ENCODE results near the gene MAGI1. TPM values are rescaled to one million over a fixed set of nuclear protein-coding genes. Genes with fewer than 3 reads are reported as not detected.

The MAGI1 gene
- total RNA-seq, 1 donor from 2014 or later: 18.7 TPM

- TF ChIP-seq, protein P1, sequence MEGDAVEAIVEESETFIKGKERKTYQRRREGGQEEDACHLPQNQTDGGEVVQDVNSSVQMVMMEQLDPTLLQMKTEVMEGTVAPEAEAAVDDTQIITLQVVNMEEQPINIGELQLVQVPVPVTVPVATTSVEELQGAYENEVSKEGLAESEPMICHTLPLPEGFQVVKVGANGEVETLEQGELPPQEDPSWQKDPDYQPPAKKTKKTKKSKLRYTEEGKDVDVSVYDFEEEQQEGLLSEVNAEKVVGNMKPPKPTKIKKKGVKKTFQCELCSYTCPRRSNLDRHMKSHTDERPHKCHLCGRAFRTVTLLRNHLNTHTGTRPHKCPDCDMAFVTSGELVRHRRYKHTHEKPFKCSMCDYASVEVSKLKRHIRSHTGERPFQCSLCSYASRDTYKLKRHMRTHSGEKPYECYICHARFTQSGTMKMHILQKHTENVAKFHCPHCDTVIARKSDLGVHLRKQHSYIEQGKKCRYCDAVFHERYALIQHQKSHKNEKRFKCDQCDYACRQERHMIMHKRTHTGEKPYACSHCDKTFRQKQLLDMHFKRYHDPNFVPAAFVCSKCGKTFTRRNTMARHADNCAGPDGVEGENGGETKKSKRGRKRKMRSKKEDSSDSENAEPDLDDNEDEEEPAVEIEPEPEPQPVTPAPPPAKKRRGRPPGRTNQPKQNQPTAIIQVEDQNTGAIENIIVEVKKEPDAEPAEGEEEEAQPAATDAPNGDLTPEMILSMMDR (IDR thresholded peaks at IDR 0.05): no peak
- H3K36me3 Mint-ChIP-seq (ENCODE audit: low read depth): peaks cover 3% of the 10 kb centered on the region
- no peak overlapping the region for H3K4me3 Mint-ChIP-seq (ENCODE audit: unreplicated experiment)
- no peak for DNase-seq (ENCODE audit: low spot score)
- H3K4me1 Mint-ChIP-seq (ENCODE audit: low read depth): peaks cover 2% of the 10 kb centered on the region
- H3K27ac Mint-ChIP-seq (ENCODE audit: unreplicated experiment): no peak overlapping the region
- H3K27me3 Mint-ChIP-seq (ENCODE audit: low read depth): no peaks in the 10 kb centered on the region
- H3K9me3 Mint-ChIP-seq (ENCODE audit: low read depth): no peaks in the 10 kb centered on the region
These were observed 594.3 kb downstream of the MAGI1 start for GRCh38 chr3:65444447-65444815.

GRCh38 chr3:65443739-65444446, 594.8 kb downstream of the MAGI1 start:
- Mint-ChIP-seq H3K27me3 (ENCODE audit: low read depth) (no peaks in the 10 kb centered on the region), H3K27ac (ENCODE audit: unreplicated experiment) (no peak overlapping the region), H3K9me3 (ENCODE audit: low read depth) (no peaks in the 10 kb centered on the region), H3K36me3 (ENCODE audit: low read depth) (peaks cover 3% of the 10 kb centered on the region), H3K4me1 (ENCODE audit: low read depth) (peaks cover 2% of the 10 kb centered on the region), H3K4me3 (ENCODE audit: unreplicated experiment) (no peak overlapping the region)
- DNase-seq (ENCODE audit: low spot score): no peak
- TF ChIP-seq, protein P1 (IDR thresholded peaks at IDR 0.05): no peak

GRCh38 chr3:65439641-65440284, 599.0 kb downstream of the MAGI1 start:
- Mint-ChIP-seq H3K36me3 (ENCODE audit: low read depth) (peaks cover 6% of the 10 kb centered on the region), H3K4me1 (ENCODE audit: low read depth) (peaks cover 2% of the 10 kb centered on the region), H3K9me3 (ENCODE audit: low read depth) (no peaks in the 10 kb centered on the region), H3K27me3 (ENCODE audit: low read depth) (no peaks in the 10 kb centered on the region), H3K4me3 (ENCODE audit: unreplicated experiment) (no peak overlapping the region), H3K27ac (ENCODE audit: unreplicated experiment) (no peak overlapping the region)
- DNase-seq (ENCODE audit: low spot score): no peak
- TF ChIP-seq, protein P1 (IDR thresholded peaks at IDR 0.05): peak; percentile 82

DNA sequence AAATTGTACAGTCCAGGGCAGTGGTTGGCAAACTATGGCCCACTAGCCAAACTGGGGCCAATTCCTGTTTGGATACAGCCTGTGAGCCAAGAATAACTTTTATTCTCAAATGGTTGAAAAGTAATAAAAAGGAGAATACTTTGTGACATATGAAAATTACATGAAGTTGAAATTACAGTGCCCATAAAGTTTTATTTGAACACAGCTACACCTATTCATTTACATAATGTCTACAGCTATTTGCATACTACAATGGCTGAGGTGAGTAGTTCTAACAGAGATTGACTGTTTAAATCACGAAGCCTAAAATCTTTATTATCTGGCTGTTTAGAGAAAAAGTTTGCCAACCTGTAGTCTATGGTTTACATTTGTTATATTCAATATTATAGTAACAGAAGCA, 600.1 kb downstream of the MAGI1 start:
- Mint-ChIP-seq H3K4me1 (ENCODE audit: low read depth) (peaks cover 2% of the 10 kb centered on the region), H3K4me3 (ENCODE audit: unreplicated experiment) (no peak overlapping the region), H3K36me3 (ENCODE audit: low read depth) (peaks cover 7% of the 10 kb centered on the region), H3K9me3 (ENCODE audit: low read depth) (no peaks in the 10 kb centered on the region), H3K27ac (ENCODE audit: unreplicated experiment) (no peak overlapping the region), H3K27me3 (ENCODE audit: low read depth) (no peaks in the 10 kb centered on the region)
- TF ChIP-seq, protein P1 (IDR thresholded peaks at IDR 0.05): no peak
- no peak for DNase-seq (ENCODE audit: low spot score)

DNA sequence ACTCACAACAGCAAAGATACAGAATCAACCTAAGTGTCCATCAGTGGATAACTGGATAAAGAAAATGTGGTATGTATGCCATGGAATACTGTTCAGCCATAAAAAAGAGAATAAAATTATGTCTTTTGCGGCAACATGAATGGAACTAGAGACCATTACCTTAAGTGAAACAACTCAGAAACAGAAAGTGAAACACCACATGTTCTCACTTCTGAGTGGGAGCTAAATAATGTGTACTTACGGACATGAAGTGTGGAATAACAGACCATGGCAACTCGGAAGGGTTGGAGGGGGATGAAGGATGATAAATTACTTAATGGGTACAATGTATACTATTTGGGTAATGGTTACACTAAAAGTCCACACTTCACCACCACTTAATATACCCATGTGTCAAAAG, 600.6 kb downstream of the MAGI1 start:
- Mint-ChIP-seq H3K27me3 (ENCODE audit: low read depth) (no peaks in the 10 kb centered on the region), H3K4me3 (ENCODE audit: unreplicated experiment) (no peak overlapping the region), H3K27ac (ENCODE audit: unreplicated experiment) (no peak overlapping the region), H3K4me1 (ENCODE audit: low read depth) (peaks cover 2% of the 10 kb centered on the region), H3K9me3 (ENCODE audit: low read depth) (no peaks in the 10 kb centered on the region), H3K36me3 (ENCODE audit: low read depth) (peaks cover 7% of the 10 kb centered on the region)
- TF ChIP-seq, protein P1 (IDR thresholded peaks at IDR 0.05): no peak
- DNase-seq (ENCODE audit: low spot score): no peak
